G401.6 (cell line): ENCODE data around the gene BCAS3.
A peak's percentile ranks its signal among the peaks of the same experiment; 100 is the strongest.
"Not testable (repeated sequence)": the region's sequence is repeated elsewhere in the genome, so short reads cannot be mapped to it uniquely, and the experiment has no call there.

Source experiments
- FAIRE-seq: peaks from 2 replicates; lab custom pipeline; 2012; peaks lifted over from hg19 to GRCh38; lab: Jason Lieb, UNC

BCAS3 gene

GRCh38 chr17:60798576-60798975 is 120.9 kb downstream of the BCAS3 start:
- no peak for FAIRE-seq

DNA sequence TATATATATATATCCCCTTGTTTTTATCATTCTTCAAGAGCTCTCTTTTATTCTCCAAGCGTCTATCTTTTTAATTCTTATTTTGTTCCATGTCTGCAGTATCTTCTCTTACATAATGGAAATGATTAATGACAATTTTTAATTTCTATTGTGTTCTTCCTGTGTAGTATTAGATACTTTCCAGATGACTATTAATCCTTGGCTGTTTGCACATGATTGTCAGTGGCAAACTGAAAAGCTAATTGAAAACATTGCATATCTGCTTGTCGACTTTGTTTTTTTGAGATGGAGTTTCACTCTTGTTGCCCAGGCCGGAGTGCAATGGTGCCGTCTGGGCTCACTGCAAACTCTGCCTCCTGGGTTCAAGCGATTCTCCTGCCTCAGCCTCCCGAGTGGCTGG is 124.7 kb downstream of the BCAS3 start:
- no peak for FAIRE-seq

DNA sequence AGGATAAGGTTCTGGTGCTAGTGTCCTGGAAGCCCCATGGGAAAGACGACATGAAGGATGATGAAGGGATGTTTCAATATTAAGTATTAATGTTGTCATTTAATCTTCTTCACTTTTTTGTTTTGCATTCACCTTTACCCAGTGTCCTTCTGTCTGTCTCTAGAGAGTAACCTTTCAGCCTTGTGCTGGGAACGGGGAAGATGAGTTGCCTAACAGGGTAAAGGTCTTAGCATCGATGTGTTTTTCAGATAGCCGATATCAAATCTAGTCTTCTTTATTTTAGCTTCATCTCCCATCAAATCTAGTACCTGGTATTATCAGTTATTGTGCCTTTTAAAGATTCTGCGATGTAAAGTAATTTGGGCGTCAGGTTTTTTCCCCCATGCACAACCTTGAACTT is 125.4 kb downstream of the BCAS3 start:
- FAIRE-seq, result no peak

DNA sequence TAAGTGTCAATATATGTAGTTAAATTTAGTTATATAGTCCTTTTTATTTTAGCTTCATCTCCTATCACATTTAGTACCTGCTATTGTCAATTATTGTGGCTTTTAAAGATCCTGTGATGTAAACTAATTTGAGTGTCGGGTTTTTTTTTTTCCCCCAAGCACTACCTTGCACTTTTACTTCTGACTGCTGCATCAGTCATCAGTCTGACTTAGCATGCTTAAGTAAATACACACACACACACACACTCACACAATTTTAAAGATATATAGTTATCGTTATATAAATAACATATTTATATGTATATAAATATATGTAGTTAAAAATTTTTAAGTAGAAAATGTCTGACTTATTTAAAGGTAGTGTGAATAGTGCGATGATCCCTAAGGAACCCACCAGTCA is 127.2 kb downstream of the BCAS3 start:
- no peak for FAIRE-seq

DNA sequence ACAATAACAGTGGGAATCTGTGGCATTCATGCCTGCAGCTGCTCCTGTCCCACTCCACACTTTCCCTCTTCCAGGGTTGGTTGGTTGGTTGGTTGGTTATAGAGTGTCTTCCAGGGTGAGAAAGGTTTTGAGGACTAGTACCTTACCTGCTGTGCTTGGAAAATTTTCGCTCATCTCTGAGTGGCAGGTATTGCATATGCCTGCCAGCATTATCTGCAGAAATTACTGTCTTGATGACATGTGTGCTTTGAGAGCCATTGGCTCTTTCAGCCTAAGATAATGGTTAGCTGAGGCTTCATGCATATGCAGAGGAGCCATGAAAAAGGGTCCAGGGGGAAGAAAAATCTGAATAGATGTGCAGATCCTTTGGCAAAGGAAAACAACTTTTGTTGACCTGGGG is 131.8 kb downstream of the BCAS3 start:
- FAIRE-seq, result no peak

GRCh38 chr17:60814941-60815340 is 137.3 kb downstream of the BCAS3 start:
- FAIRE-seq, result not testable (repeated sequence)

GRCh38 chr17:60817192-60817591 is 139.5 kb downstream of the BCAS3 start:
- no peak for FAIRE-seq

- no peak for FAIRE-seq
Observed at GRCh38 chr17:60819447-60820130, 141.9 kb downstream of the BCAS3 start.

GRCh38 chr17:60823515-60823914 is 145.9 kb downstream of the BCAS3 start:
- no peak for FAIRE-seq

- peak; percentile 71 for FAIRE-seq
Observed at GRCh38 chr17:60825351-60825750, 147.7 kb downstream of the BCAS3 start.

DNA sequence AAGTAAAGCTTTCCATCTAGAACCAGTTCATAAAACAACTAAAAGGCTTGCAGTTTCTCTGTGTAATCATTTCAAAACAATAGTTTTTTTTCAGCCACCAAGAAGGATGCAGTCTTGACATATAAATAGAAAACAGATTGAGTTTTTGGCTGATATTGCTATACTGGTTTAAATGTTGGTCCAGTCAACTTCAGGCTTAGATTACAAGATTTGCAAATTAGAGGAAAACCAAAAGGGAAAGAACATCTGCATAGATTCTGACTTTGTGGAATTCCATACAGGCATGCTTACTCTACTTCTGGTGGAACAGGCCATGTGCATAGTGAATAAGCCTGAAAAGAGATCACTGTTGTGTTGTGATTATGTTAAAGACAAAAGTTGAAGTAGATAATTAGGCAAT is 150.3 kb downstream of the BCAS3 start:
- FAIRE-seq, result no peak

DNA sequence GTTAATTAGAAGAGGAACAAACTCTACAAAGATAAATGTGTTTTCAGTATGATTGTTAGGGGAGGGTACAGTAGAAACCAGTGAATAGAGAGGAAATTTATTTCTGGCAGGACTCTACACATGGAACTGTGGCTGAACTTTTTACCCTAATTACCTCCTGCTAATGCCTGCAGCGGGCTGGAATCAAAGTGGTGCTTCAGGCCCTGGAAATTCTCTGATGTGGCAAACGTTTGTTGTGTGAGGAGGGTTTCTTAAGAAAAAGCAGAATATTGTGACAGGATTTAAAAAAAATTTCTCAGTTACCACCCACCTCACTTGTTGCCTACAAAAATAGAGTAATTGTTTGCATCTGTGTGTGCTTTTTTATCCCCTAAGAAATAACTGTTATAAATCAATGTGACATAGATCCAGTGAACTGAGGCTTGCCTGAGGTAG is 154.5 kb downstream of the BCAS3 start:
- no peak for FAIRE-seq

DNA sequence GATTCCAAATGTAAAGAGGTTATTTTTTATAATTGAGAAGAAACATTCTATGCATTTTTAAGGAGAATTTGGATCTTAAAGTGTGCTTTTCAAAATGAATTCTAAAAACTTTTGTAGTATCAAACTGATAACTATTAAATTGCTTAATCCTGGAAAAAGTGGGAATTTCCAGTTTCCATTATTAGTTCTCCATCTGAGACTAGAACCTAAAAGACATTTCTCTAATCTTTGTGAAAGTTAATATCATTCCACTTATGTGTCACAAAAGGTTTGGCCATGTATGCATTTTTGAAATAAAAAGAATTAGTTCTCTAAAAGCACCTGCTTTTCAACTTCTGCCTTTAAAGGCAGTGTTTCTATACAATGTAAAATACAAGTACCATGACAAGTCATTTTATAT is 155.0 kb downstream of the BCAS3 start:
- FAIRE-seq, result no peak

DNA sequence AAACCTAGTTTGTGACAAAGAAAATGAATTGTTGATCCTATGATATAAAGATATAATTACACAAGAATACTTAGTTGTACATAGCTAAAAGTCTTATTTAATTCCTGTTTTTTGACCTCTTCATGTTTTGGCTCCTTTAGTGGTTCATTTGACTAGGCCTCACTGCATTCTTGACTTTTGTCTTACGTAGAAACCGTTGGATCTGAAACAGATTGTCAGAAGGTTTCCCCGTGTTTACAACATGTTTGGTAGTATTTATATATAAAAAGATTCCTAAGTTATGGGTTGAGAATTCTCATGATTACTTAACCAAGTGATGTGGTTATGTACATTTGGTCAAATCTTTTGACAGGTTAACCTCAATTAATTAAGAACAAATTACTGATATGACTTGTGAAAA is 162.8 kb downstream of the BCAS3 start:
- FAIRE-seq, result no peak

GRCh38 chr17:60845012-60845411 is 167.4 kb downstream of the BCAS3 start:
- no peak for FAIRE-seq

DNA sequence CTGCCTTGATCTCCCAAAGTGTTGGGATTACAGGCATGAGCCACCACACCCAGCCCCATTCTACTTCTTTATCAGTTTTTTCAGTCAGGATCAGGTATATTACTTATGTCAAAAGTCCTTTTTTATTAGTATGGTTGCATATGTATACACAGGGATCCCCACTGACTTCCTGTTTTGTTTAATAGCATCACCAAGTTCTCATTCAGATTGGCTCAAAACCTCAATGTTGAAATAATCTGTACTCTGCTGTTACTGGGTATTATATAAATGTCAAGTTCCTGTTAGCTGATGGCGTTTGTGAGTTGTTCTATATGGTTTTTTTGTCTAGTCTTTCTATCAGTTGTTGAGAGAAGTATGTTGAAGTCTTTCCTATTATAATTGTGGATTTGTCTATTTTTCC is 168.5 kb downstream of the BCAS3 start:
- FAIRE-seq, result no peak

DNA sequence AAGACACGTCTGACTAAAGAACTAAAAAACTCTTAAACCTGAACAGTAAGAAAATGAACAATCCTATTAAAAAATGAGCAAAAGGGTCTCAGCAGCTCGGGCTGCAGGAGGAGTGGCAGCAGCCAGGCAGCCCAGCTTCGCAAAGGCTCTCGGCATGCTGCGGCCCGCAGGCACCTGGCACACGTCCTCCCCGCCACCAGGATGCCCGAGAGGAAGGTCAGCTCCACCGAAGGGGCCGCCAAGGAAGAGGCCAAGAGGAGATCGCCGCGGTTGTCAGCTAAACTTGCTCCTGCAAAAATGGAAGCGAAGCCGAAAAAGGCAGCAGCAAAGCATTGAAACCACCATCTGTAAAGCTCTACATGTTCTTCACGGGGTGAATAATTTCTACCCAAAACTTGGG is 173.5 kb downstream of the BCAS3 start:
- FAIRE-seq, result no peak

DNA sequence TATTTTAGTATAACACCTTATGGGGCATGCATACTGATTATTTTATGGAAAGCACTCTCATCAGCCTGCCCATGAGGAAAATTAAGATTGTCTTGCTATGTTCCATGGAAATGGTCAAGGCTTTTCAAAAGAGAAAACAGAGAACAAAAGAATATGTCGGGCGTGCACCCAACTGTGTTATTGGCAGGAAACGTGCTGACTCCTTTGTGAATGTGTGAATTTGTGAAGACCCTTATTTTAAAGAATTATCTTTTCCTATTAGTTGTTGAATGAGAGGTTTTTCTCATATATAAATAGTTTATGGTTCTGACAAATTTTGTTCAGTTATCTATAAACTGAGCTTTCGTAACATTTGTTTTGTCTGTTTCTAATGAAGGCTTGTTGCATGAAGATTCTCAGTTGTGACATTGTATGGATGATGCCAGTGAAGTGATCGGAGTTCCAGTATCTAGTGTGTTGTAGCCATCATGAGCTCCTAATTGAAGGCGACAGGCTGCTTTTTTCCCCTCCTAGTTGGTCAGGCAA is 180.0 kb downstream of the BCAS3 start:
- no peak for FAIRE-seq

- FAIRE-seq, result no peak
Observed at GRCh38 chr17:60862482-60862881, 184.8 kb downstream of the BCAS3 start.

DNA sequence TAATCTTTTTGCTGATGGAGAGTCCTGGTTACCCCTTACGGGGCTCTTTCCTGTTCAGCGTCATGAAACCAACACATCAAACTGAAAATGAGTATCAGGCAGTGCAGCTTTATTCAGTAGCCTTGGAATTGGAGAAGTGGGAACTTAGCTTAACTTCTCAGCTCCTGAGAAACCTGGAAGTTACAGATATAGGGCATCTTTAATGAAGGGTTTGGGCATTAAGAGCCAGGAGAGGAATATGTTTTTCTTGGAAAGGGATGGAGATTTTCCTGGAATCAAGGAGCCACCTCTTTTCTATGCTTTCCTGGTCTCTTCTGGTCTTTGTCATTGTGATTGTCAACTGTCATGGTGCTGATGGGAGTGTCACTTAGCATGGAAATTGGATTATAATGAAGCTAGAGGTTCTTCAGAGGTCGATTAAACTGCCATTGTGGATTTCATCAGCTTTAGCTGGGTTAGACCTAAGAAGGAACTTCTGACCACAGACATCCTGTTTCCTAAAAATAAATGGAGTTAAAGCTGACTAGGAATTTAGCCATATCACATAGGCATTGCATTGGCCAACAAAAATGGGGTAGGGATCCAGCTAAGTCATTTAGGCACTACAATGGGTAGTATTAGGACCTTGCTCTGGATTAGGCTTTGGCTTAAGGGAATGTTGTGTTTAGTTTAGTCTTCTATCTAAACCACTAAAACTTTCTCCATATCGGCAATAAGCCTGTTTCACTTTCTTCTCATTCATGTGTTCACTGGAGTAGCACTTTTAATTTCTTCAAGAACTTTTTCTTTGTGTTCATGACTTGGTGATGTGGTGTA is 186.4 kb downstream of the BCAS3 start:
- no peak for FAIRE-seq

GRCh38 chr17:60864708-60865005 is 187.0 kb downstream of the BCAS3 start:
- no peak for FAIRE-seq

DNA sequence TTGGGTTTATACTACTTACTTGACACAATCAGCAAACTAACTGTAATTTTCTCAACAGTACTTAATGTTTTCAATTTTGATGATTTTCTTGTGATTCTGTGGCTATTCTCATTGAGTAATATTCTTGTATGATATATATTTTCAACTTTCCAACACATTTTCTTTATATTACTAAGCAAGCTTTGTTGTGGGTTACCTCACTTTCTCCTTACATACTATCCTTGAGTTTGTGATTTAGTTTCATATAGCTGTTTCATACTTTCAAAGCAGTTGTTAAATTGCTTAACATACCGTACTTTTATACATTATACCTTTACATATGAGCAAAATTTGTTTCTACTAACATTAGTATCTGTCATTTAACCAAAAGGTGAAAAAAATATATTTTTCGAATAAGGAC is 197.1 kb downstream of the BCAS3 start:
- peak; percentile 71 for FAIRE-seq

DNA sequence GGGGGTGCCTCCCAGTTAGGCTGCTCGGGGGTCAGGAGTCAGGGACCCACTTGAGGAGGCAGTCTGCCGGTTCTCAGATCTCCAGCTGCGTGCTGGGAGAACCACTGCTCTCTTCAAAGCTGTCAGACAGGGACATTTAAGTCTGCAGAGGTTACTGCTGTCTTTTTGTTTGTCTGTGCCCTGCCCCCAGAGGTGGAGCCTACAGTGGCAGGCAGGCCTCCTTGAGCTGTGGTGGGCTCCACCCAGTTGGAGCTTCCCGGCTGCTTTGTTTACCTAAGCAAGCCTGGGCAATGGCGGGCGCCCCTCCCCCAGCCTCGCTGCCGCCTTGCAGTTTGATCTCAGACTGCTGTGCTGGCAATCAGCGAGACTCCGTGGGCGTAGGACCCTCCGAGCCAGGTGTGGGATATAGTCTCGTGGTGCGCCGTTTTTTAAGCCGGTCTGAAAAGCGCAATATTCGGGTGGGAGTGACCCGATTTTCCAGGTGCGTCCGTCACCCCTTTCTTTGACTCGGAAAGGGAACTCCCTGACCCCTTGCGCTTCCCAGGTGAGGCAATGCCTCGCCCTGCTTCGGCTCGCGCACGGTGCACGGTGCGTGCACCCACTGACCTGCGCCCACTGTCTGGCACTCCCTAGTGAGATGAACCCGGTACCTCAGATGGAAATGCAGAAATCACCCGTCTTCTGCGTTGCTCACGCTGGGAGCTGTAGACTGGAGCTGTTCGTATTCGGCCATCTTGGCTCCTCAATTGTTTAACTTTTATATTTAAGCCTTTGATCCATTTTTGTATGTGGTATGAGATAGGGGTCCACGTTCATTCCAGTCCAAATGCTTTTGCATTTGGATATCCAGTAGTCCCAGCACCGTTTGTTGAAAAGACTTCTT is 209.3 kb downstream of the BCAS3 start:
- FAIRE-seq, result not testable (repeated sequence)
